OCI-LY7 (cell line): Measurements from ENCODE around the gene ATP6V1C2.

ENCODE experiments used
- EZH2phosphoT487 ChIP-seq: fragments of 200-600 bp; sonication (generic); IDR thresholded peaks from 2 replicates; pipeline ENCODE4 v1.6.1; 2018; ENCODE audit warnings: low read depth, borderline replicate concordance, mild to moderate bottlenecking, mixed run types, antibody characterized with exemption, low read length, moderate library complexity, mixed read lengths
- TF ChIP-seq, protein P1 (sequence below): fragments of 200-600 bp; sonication (generic); conservative IDR thresholded peaks from 2 replicates; pipeline ENCODE4 v1.5.1; 2014; ENCODE audit warnings: mild to moderate bottlenecking, antibody characterized with exemption, low read length, moderate library complexity, mixed read lengths

- TF ChIP-seq, protein P1, sequence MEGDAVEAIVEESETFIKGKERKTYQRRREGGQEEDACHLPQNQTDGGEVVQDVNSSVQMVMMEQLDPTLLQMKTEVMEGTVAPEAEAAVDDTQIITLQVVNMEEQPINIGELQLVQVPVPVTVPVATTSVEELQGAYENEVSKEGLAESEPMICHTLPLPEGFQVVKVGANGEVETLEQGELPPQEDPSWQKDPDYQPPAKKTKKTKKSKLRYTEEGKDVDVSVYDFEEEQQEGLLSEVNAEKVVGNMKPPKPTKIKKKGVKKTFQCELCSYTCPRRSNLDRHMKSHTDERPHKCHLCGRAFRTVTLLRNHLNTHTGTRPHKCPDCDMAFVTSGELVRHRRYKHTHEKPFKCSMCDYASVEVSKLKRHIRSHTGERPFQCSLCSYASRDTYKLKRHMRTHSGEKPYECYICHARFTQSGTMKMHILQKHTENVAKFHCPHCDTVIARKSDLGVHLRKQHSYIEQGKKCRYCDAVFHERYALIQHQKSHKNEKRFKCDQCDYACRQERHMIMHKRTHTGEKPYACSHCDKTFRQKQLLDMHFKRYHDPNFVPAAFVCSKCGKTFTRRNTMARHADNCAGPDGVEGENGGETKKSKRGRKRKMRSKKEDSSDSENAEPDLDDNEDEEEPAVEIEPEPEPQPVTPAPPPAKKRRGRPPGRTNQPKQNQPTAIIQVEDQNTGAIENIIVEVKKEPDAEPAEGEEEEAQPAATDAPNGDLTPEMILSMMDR, result no peak
- no peak for TF ChIP-seq EZH2phosphoT487
Measured at GRCh38 chr2:10777111-10777841, 55.8 kb downstream of the ATP6V1C2 start.
